Measurements from ENCODE around the gene LARP4B. TPM values are rescaled to one million over a fixed set of nuclear protein-coding genes. Genes with fewer than 3 reads are reported as not detected.

The LARP4B gene
- total and polyA plus RNA-seq, 4 donors = 5.5 to 20.4 (median 12.1) TPM

DNA sequence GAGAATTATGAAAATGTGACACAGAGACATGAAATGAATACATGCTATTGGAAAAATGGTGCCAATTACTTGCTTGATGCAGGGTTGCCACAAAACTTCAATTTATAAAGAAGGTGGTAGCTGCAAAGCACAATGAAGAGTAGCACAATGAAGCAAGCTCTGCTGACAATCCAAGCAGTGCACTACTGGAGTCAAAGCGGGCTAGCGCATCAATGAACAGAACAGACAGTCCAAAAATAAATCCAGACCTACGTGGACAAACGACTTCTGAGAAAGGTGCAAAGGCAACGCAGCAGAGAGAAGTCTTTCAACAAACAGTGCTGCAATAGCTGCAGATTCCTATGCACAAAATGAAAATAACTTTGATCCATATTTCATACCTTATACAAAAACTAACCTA lies 75.8 kb downstream of the LARP4B start:
- Histone ChIP-seq H3K4me1 (ENCODE audit: control insufficient read depth in 4 of 4, insufficient read depth in 4 of 4, low read length in 3 of 4) (peaks cover 0 to 5% (median under 1%) of the 10 kb centered on the region in 4 donors), H3K27ac (ENCODE audit: low read depth in 1 of 2, low read length in 2 of 2) (no peak overlapping the region), H3K9ac (ENCODE audit: low read depth in 1 of 2, low read length in 2 of 2) (no peak overlapping the region), H3K4me3 (ENCODE audit: low read depth in 1 of 3, low read length in 3 of 3) (no peak overlapping the region), H3K36me3 (ENCODE audit: control insufficient read depth in 4 of 4, insufficient read depth in 3 of 4, low read depth in 1 of 4, low read length in 3 of 4) (peaks cover 0 to 15% (median 4%) of the 10 kb centered on the region in 4 donors), H3K27me3 (ENCODE audit: control insufficient read depth in 4 of 4, insufficient read depth in 4 of 4, low read length in 3 of 4) (no peaks in the 10 kb centered on the region), H3K9me3 (ENCODE audit: control insufficient read depth in 4 of 4, low read length in 3 of 4) (no peaks in the 10 kb centered on the region)
- TF ChIP-seq, protein P1, sequence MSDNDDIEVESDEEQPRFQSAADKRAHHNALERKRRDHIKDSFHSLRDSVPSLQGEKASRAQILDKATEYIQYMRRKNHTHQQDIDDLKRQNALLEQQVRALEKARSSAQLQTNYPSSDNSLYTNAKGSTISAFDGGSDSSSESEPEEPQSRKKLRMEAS (IDR thresholded peaks at IDR 0.05) = no peak
- TF ChIP-seq JUND (IDR thresholded peaks at IDR 0.05) = no peak
- TF ChIP-seq RXRA (IDR thresholded peaks at IDR 0.05) = no peak
- TF ChIP-seq NR2F2 (IDR thresholded peaks at IDR 0.05) = no peak
- TF ChIP-seq, protein P2, sequence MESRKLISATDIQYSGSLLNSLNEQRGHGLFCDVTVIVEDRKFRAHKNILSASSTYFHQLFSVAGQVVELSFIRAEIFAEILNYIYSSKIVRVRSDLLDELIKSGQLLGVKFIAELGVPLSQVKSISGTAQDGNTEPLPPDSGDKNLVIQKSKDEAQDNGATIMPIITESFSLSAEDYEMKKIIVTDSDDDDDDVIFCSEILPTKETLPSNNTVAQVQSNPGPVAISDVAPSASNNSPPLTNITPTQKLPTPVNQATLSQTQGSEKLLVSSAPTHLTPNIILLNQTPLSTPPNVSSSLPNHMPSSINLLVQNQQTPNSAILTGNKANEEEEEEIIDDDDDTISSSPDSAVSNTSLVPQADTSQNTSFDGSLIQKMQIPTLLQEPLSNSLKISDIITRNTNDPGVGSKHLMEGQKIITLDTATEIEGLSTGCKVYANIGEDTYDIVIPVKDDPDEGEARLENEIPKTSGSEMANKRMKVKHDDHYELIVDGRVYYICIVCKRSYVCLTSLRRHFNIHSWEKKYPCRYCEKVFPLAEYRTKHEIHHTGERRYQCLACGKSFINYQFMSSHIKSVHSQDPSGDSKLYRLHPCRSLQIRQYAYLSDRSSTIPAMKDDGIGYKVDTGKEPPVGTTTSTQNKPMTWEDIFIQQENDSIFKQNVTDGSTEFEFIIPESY (IDR thresholded peaks at IDR 0.05) = no peak
- TF ChIP-seq, protein P3, sequence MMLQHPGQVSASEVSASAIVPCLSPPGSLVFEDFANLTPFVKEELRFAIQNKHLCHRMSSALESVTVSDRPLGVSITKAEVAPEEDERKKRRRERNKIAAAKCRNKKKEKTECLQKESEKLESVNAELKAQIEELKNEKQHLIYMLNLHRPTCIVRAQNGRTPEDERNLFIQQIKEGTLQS (IDR thresholded peaks at IDR 0.05) = no peak
- TF ChIP-seq, protein P4, sequence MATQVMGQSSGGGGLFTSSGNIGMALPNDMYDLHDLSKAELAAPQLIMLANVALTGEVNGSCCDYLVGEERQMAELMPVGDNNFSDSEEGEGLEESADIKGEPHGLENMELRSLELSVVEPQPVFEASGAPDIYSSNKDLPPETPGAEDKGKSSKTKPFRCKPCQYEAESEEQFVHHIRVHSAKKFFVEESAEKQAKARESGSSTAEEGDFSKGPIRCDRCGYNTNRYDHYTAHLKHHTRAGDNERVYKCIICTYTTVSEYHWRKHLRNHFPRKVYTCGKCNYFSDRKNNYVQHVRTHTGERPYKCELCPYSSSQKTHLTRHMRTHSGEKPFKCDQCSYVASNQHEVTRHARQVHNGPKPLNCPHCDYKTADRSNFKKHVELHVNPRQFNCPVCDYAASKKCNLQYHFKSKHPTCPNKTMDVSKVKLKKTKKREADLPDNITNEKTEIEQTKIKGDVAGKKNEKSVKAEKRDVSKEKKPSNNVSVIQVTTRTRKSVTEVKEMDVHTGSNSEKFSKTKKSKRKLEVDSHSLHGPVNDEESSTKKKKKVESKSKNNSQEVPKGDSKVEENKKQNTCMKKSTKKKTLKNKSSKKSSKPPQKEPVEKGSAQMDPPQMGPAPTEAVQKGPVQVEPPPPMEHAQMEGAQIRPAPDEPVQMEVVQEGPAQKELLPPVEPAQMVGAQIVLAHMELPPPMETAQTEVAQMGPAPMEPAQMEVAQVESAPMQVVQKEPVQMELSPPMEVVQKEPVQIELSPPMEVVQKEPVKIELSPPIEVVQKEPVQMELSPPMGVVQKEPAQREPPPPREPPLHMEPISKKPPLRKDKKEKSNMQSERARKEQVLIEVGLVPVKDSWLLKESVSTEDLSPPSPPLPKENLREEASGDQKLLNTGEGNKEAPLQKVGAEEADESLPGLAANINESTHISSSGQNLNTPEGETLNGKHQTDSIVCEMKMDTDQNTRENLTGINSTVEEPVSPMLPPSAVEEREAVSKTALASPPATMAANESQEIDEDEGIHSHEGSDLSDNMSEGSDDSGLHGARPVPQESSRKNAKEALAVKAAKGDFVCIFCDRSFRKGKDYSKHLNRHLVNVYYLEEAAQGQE (IDR thresholded peaks at IDR 0.05) = no peak
- TF ChIP-seq, protein P5, sequence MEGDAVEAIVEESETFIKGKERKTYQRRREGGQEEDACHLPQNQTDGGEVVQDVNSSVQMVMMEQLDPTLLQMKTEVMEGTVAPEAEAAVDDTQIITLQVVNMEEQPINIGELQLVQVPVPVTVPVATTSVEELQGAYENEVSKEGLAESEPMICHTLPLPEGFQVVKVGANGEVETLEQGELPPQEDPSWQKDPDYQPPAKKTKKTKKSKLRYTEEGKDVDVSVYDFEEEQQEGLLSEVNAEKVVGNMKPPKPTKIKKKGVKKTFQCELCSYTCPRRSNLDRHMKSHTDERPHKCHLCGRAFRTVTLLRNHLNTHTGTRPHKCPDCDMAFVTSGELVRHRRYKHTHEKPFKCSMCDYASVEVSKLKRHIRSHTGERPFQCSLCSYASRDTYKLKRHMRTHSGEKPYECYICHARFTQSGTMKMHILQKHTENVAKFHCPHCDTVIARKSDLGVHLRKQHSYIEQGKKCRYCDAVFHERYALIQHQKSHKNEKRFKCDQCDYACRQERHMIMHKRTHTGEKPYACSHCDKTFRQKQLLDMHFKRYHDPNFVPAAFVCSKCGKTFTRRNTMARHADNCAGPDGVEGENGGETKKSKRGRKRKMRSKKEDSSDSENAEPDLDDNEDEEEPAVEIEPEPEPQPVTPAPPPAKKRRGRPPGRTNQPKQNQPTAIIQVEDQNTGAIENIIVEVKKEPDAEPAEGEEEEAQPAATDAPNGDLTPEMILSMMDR (IDR thresholded peaks at IDR 0.05; ENCODE audit: low read depth, low read length, missing input control) = no peak
- TF ChIP-seq FOXA1 (IDR thresholded peaks at IDR 0.05) = no peak
- TF ChIP-seq FOXA2 (IDR thresholded peaks at IDR 0.05) = no peak
- no peak for TF ChIP-seq YY1 (IDR thresholded peaks at IDR 0.05)
- TF ChIP-seq RAD21 (IDR thresholded peaks at IDR 0.05) = no peak
- no peak for TF ChIP-seq SP1 (IDR thresholded peaks at IDR 0.05)
- no peak for TF ChIP-seq EGR1 (IDR thresholded peaks at IDR 0.05; ENCODE audit: low read depth in 2 of 2)
- no peak for TF ChIP-seq HNF4A (conservative IDR thresholded peaks at IDR 0.05)
- TF ChIP-seq GABPA (IDR thresholded peaks at IDR 0.05 in 1 of 2, conservative IDR thresholded peaks at IDR 0.05 in 1 of 2) = no peak
- TF ChIP-seq HNF4G (IDR thresholded peaks at IDR 0.05) = no peak
- no peak for TF ChIP-seq TAF1 (conservative IDR thresholded peaks at IDR 0.05)
- DNase-seq (ENCODE audit: low spot score) = no peak
- 78% methylated on average over 5 of the region's 5 CpGs for WGBS
